ENCODE measurements around the gene ASNSD1. TPM values are rescaled to one million over a fixed set of nuclear protein-coding genes. Genes with fewer than 3 reads are reported as not detected.

ASNSD1 gene
- total RNA-seq, 1 donor from 2014 or later, result 31.7 TPM

DNA sequence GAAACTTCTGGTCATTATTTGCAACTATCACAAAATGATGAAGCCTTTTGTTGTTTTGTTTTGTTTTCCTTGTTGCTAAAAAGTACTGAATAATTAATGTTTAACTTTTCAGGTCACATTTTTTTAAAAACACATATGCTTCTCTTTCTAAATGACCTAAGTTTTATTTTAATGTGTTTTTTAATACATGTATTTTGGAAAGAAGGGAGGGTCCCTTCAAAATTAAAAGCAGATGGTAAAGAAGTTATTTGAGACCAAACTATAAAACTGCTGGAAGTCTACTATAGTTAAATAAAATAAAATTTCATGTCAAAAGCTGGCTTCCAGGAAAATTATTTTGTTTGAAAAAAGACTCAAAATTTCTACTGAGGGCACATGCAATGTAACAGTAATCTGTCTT lies 39.5 kb upstream of the ASNSD1 start:
- Histone ChIP-seq H4K20me1 (ENCODE audit: insufficient read depth, low read length) (no peaks in the 10 kb centered on the region), H3K79me2 (ENCODE audit: insufficient read depth, low read length) (no peaks in the 10 kb centered on the region), H3K27me3 (ENCODE audit: insufficient read depth, low read length) (no peaks in the 10 kb centered on the region), H3K4me2 (ENCODE audit: low read length) (no peak overlapping the region), H2AFZ (ENCODE audit: low read depth, low read length) (no peak overlapping the region), H3K4me1 (ENCODE audit: insufficient read depth, low read length) (no peaks in the 10 kb centered on the region), H3K9me3 (ENCODE audit: insufficient read depth, low read depth, low read length) (no peaks in the 10 kb centered on the region), H3K27ac (ENCODE audit: low read depth, low read length) (no peak overlapping the region), H3K4me3 (ENCODE audit: insufficient read depth, low read depth, low read length) (no peak overlapping the region), H3K9ac (ENCODE audit: low read length) (no peak overlapping the region), H3K36me3 (ENCODE audit: insufficient read depth, low read length) (no peaks in the 10 kb centered on the region)
- no peak overlapping the region for H3K27ac Mint-ChIP-seq (ENCODE audit: unreplicated experiment)
- no peaks in the 10 kb centered on the region for H3K4me1 Mint-ChIP-seq (ENCODE audit: low read depth, unreplicated experiment)
- no peak overlapping the region for H3K4me3 Mint-ChIP-seq (ENCODE audit: unreplicated experiment)
- H3K27me3 Mint-ChIP-seq (ENCODE audit: low read depth, unreplicated experiment), result no peaks in the 10 kb centered on the region
- H3K9me3 Mint-ChIP-seq (ENCODE audit: unreplicated experiment), result no peaks in the 10 kb centered on the region
- TF ChIP-seq, protein P1, sequence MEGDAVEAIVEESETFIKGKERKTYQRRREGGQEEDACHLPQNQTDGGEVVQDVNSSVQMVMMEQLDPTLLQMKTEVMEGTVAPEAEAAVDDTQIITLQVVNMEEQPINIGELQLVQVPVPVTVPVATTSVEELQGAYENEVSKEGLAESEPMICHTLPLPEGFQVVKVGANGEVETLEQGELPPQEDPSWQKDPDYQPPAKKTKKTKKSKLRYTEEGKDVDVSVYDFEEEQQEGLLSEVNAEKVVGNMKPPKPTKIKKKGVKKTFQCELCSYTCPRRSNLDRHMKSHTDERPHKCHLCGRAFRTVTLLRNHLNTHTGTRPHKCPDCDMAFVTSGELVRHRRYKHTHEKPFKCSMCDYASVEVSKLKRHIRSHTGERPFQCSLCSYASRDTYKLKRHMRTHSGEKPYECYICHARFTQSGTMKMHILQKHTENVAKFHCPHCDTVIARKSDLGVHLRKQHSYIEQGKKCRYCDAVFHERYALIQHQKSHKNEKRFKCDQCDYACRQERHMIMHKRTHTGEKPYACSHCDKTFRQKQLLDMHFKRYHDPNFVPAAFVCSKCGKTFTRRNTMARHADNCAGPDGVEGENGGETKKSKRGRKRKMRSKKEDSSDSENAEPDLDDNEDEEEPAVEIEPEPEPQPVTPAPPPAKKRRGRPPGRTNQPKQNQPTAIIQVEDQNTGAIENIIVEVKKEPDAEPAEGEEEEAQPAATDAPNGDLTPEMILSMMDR (IDR thresholded peaks at IDR 0.05; ENCODE audit: insufficient read depth, low read depth, low read length), result no peak
- no peak for TF ChIP-seq EZH2 (IDR thresholded peaks at IDR 0.05; ENCODE audit: insufficient read depth, low read length)
- FAIRE-seq, result no peak
- H3K36me3 Mint-ChIP-seq (ENCODE audit: low read depth, unreplicated experiment), result no peaks in the 10 kb centered on the region
- DNase-seq (ENCODE audit: low read depth), result no peak

DNA sequence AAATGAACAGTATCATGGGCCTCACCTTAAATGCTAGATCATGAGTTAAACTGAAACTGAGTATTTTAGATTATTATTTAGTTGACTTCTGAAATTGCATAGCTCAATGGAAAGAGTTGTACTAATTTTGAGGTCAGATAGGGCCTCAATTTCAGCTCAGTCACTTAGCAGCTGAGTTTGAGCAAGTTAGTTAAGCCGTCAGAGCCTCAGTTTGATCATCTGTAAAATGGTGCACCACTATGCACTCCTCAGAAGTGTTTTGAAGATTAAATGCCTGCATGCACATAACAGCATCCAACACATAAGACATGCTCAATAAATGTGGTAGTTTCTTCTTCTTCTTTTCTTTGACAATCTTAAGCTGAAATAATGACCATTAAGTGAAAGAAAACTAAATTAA lies 38.2 kb upstream of the ASNSD1 start:
- Histone ChIP-seq H4K20me1 (ENCODE audit: insufficient read depth, low read length) (no peaks in the 10 kb centered on the region), H3K9me3 (ENCODE audit: insufficient read depth, low read depth, low read length) (no peaks in the 10 kb centered on the region), H3K36me3 (ENCODE audit: insufficient read depth, low read length) (no peaks in the 10 kb centered on the region), H3K27ac (ENCODE audit: low read depth, low read length) (no peak overlapping the region), H3K4me3 (ENCODE audit: insufficient read depth, low read depth, low read length) (no peak overlapping the region), H3K4me1 (ENCODE audit: insufficient read depth, low read length) (no peaks in the 10 kb centered on the region), H3K4me2 (ENCODE audit: low read length) (no peak overlapping the region), H3K27me3 (ENCODE audit: insufficient read depth, low read length) (no peaks in the 10 kb centered on the region), H3K9ac (ENCODE audit: low read length) (no peak overlapping the region), H2AFZ (ENCODE audit: low read depth, low read length) (no peak overlapping the region), H3K79me2 (ENCODE audit: insufficient read depth, low read length) (no peaks in the 10 kb centered on the region)
- DNase-seq (ENCODE audit: low read depth), result no peak
- no peak for FAIRE-seq
- TF ChIP-seq, protein P1 (IDR thresholded peaks at IDR 0.05; ENCODE audit: insufficient read depth, low read depth, low read length), result no peak
- TF ChIP-seq EZH2 (IDR thresholded peaks at IDR 0.05; ENCODE audit: insufficient read depth, low read length), result no peak
- no peaks in the 10 kb centered on the region for H3K9me3 Mint-ChIP-seq (ENCODE audit: unreplicated experiment)
- no peak overlapping the region for H3K4me3 Mint-ChIP-seq (ENCODE audit: unreplicated experiment)
- no peak overlapping the region for H3K27ac Mint-ChIP-seq (ENCODE audit: unreplicated experiment)
- no peaks in the 10 kb centered on the region for H3K4me1 Mint-ChIP-seq (ENCODE audit: low read depth, unreplicated experiment)
- H3K36me3 Mint-ChIP-seq (ENCODE audit: low read depth, unreplicated experiment), result no peaks in the 10 kb centered on the region
- H3K27me3 Mint-ChIP-seq (ENCODE audit: low read depth, unreplicated experiment), result no peaks in the 10 kb centered on the region

DNA sequence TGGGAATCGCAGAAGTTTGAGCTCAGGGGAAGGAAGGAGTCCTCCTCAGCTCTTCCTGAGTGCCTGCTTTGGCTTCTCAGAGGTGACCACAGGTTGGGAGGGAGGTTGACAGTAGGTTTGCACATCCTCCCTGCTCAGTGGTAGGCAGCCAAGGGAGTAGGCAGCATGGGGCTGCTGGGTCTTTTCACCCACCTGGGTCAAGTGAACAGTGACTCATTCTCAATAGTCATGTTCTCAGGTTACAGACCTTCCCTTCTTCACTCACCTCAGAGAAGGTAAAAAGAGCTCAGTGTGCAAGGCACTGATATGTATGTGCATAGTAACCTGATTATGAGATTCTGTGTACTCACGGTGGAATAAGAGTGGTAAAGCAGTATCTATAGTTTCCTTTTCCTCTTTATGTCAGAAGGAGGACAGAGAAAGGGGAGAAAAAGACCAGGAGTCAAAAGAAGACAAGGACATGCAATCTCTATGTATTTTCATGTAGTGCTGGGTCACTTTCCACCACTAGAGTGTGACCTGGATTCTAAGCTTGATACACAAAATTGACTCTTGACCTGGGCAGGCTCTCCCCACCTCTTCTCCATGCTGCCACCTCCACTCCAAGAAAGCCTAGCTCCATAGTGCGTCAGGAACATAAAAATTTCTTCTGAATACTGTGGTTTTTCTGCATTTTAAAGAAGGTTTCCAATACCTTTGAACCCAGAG lies 36.5 kb upstream of the ASNSD1 start:
- Mint-ChIP-seq H3K27me3 (ENCODE audit: low read depth, unreplicated experiment) (no peaks in the 10 kb centered on the region), H3K4me3 (ENCODE audit: unreplicated experiment) (no peak overlapping the region), H3K27ac (ENCODE audit: unreplicated experiment) (no peak overlapping the region), H3K9me3 (ENCODE audit: unreplicated experiment) (no peaks in the 10 kb centered on the region), H3K4me1 (ENCODE audit: low read depth, unreplicated experiment) (no peaks in the 10 kb centered on the region), H3K36me3 (ENCODE audit: low read depth, unreplicated experiment) (no peaks in the 10 kb centered on the region)
- no peak for FAIRE-seq
- TF ChIP-seq, protein P1 (IDR thresholded peaks at IDR 0.05; ENCODE audit: insufficient read depth, low read depth, low read length), result no peak
- no peak for TF ChIP-seq EZH2 (IDR thresholded peaks at IDR 0.05; ENCODE audit: insufficient read depth, low read length)
- no peaks in the 10 kb centered on the region for H3K36me3 ChIP-seq (ENCODE audit: insufficient read depth, low read length)
- H3K27me3 ChIP-seq (ENCODE audit: insufficient read depth, low read length), result no peaks in the 10 kb centered on the region
- no peak overlapping the region for H2AFZ ChIP-seq (ENCODE audit: low read depth, low read length)
- H3K4me1 ChIP-seq (ENCODE audit: insufficient read depth, low read length), result no peaks in the 10 kb centered on the region
- H3K4me2 ChIP-seq (ENCODE audit: low read length), result no peak overlapping the region
- no peaks in the 10 kb centered on the region for H4K20me1 ChIP-seq (ENCODE audit: insufficient read depth, low read length)
- H3K9ac ChIP-seq (ENCODE audit: low read length), result no peak overlapping the region
- no peak for DNase-seq (ENCODE audit: low read depth)
- H3K4me3 ChIP-seq (ENCODE audit: insufficient read depth, low read depth, low read length), result no peak overlapping the region
- H3K9me3 ChIP-seq (ENCODE audit: insufficient read depth, low read depth, low read length), result no peaks in the 10 kb centered on the region
- no peak overlapping the region for H3K27ac ChIP-seq (ENCODE audit: low read depth, low read length)
- no peaks in the 10 kb centered on the region for H3K79me2 ChIP-seq (ENCODE audit: insufficient read depth, low read length)

Data from astrocyte (in vitro differentiated cells and primary cell).